Activated gamma-delta T cell treated with Interleukin-2 at 50 U/mL for 16 hours (primary cell): ENCODE measurements around the gene C18orf63.
A peak's percentile ranks its signal among the peaks of the same experiment; 100 is the strongest.

Experiments used
- DNase-seq: peaks from one replicate; pipeline ENCODE4 v3.0.0-alpha.2; 2020

The C18orf63 gene

GRCh38 chr18:74331404-74331803 lies 15.8 kb downstream of the C18orf63 start:
- no peak for DNase-seq

GRCh38 chr18:74333091-74333490 lies 17.5 kb downstream of the C18orf63 start:
- DNase-seq, result no peak

- no peak for DNase-seq
These were observed 18.7 kb downstream of the C18orf63 start for GRCh38 chr18:74334242-74334893.

GRCh38 chr18:74336656-74337055 lies 21.0 kb downstream of the C18orf63 start:
- no peak for DNase-seq

GRCh38 chr18:74337155-74337911 lies 21.7 kb downstream of the C18orf63 start:
- DNase-seq, result no peak

GRCh38 chr18:74337912-74338309 lies 22.3 kb downstream of the C18orf63 start:
- DNase-seq, result no peak

GRCh38 chr18:74342416-74343043 lies 26.9 kb downstream of the C18orf63 start:
- peak; percentile 24 for DNase-seq

- DNase-seq, result no peak
These were observed 30.6 kb downstream of the C18orf63 start for GRCh38 chr18:74346206-74346605.

GRCh38 chr18:74348581-74348980 lies 32.9 kb downstream of the C18orf63 start:
- DNase-seq, result no peak

- no peak for DNase-seq
These were observed 35.7 kb downstream of the C18orf63 start for GRCh38 chr18:74351354-74351753.

GRCh38 chr18:74353169-74353775 lies 37.6 kb downstream of the C18orf63 start:
- DNase-seq, result peak; percentile 55

- no peak for DNase-seq
These were observed 41.3 kb downstream of the C18orf63 start for GRCh38 chr18:74356959-74357358.

- DNase-seq, result no peak
These were observed 45.4 kb downstream of the C18orf63 start for GRCh38 chr18:74360852-74361655.

GRCh38 chr18:74367905-74368304 lies 52.3 kb downstream of the C18orf63 start:
- DNase-seq, result no peak

GRCh38 chr18:74368901-74369705 lies 53.5 kb downstream of the C18orf63 start:
- no peak for DNase-seq

- no peak for DNase-seq
These were observed 54.5 kb downstream of the C18orf63 start for GRCh38 chr18:74370115-74370514.

GRCh38 chr18:74373428-74373827 lies 57.8 kb downstream of the C18orf63 start:
- DNase-seq, result peak; percentile 37

GRCh38 chr18:74375999-74376398 lies 60.4 kb downstream of the C18orf63 start:
- DNase-seq, result no peak

GRCh38 chr18:74376523-74376922 lies 60.9 kb downstream of the C18orf63 start:
- DNase-seq, result no peak

GRCh38 chr18:74377776-74378175 lies 62.1 kb downstream of the C18orf63 start:
- no peak for DNase-seq

- no peak for DNase-seq
These were observed 62.6 kb downstream of the C18orf63 start for GRCh38 chr18:74378179-74378682.

GRCh38 chr18:74380916-74381315 lies 65.3 kb downstream of the C18orf63 start:
- no peak for DNase-seq
